Lung (tissue), 12 donors: Measurements from ENCODE around the gene HOXC5. TPM values are rescaled to one million over a fixed set of nuclear protein-coding genes. Genes with fewer than 3 reads are reported as not detected.

Experiments
- ATAC-seq: fragments of 200-7000 bp; cut with Tn5 transposase; one replicate; pipeline ENCODE4 v1.9.1; 2020; ENCODE audit warnings: moderate number of reproducible peaks; ENCODE audit not compliant: insufficient read depth, low FRiP score
- DNase-seq, 3 donors: peaks; one replicate each; pipeline ENCODE4 v3.0.0-alpha.2; 2013 to 2017
- H3K27ac ChIP-seq, 2 donors: one replicate each; pipeline ENCODE4 v1.5.1; 2013; ENCODE audit warnings: mild to moderate bottlenecking in 2 of 2, moderate library complexity in 2 of 2, control low read depth in 1 of 2, inconsistent platforms in 1 of 2, low read depth in 1 of 2, low read length in 1 of 2
- H3K27me3 ChIP-seq, 3 donors: one replicate each; pipeline ENCODE4 v1.5.1; 2013; ENCODE audit warnings: low read length in 2 of 3; ENCODE audit not compliant: control insufficient read depth in 3 of 3, insufficient read depth in 3 of 3
- H3K36me3 ChIP-seq, 4 donors: one replicate each; pipeline ENCODE4 v1.5.1; 2013; ENCODE audit warnings: low read length in 4 of 4, mild to moderate bottlenecking in 1 of 4, moderate library complexity in 1 of 4; ENCODE audit not compliant: control insufficient read depth in 4 of 4, insufficient read depth in 4 of 4
- H3K4me1 ChIP-seq, 5 donors: one replicate each; pipeline ENCODE4 v1.5.1; 2013; ENCODE audit warnings: low read length in 5 of 5, mild to moderate bottlenecking in 2 of 5, moderate library complexity in 1 of 5; ENCODE audit not compliant: control insufficient read depth in 5 of 5, insufficient read depth in 5 of 5
- H3K4me3 ChIP-seq: one replicate; pipeline ENCODE4 v1.5.1; 2013; ENCODE audit warnings: mild to moderate bottlenecking, control low read depth, moderate library complexity
- H3K9ac ChIP-seq, 2 donors: one replicate each; pipeline ENCODE4 v1.5.1; 2013; ENCODE audit warnings: low read length in 2 of 2, control low read depth in 1 of 2; ENCODE audit not compliant: insufficient read depth in 1 of 2
- H3K9me3 ChIP-seq, 4 donors: one replicate each; pipeline ENCODE4 v1.5.1; 2013; ENCODE audit warnings: low read length in 3 of 4, mild to moderate bottlenecking in 1 of 4, moderate library complexity in 1 of 4; ENCODE audit not compliant: control insufficient read depth in 4 of 4, insufficient read depth in 3 of 4
- CTCF ChIP-seq: IDR thresholded peaks from 2 replicates; pipeline ENCODE4 v1.5.1; 2012; ENCODE audit warnings: mild to moderate bottlenecking; ENCODE audit errors: control extremely low read depth, extremely low read depth
- WGBS, 2 donors: extraction: QIAGEN DNeasy Blood & Tissue Kit; methylation state at CpG; one replicate each; pipeline ENCODE4 v1.1.7; 2013; 5-methylcytosine and 5-hydroxymethylcytosine counted together
- polyA plus RNA-seq, 2 donors: library from polyadenylated mRNA; stranded (reverse); fragments of 200-250 nt; gene quantifications; one replicate each; pipeline ENCODE4 v1.2.1, GENCODE V29; 2013
- total RNA-seq, 2 donors: library from RNA; depleted of rRNA in 1 of 2; stranded (reverse); fragments of >200 nt in 1 of 2; gene quantifications; one replicate each; pipeline ENCODE4 v1.2.1, GENCODE V29; 2014 to 2021
- donor health status: control.
- donor health status: control.
- donor health status: Bipolar disorder and iron deficiency.
- donor health status: healthy.
- donor health status: DM: yes; HTN: yes; CAD: no.

HOXC5 gene
- total and polyA plus RNA-seq, 4 donors, result 0.08 to 0.26 (median 0.17) TPM

- peaks cover 8 to 97% (median 72%) of the 10 kb centered on the region in 3 donors for H3K27me3 ChIP-seq
- WGBS, 2 donors, result 35 to 49% methylated on average over 8 of the region's 8 CpGs
- H3K4me3 ChIP-seq, result no peak overlapping the region
- no peak for ATAC-seq
- no peak overlapping the region for H3K27ac ChIP-seq
- H3K4me1 ChIP-seq, result peaks cover 0 to 57% (median 7%) of the 10 kb centered on the region in 5 donors
- no peak for TF ChIP-seq CTCF
- H3K36me3 ChIP-seq, result no peaks in the 10 kb centered on the region
- peaks cover 0 to 7% (median 0%) of the 10 kb centered on the region in 4 donors for H3K9me3 ChIP-seq
- no peak for DNase-seq
- no peak overlapping the region for H3K9ac ChIP-seq
These were observed 15.1 kb downstream of the HOXC5 start for GRCh38 chr12:54047964-54048303.

- Histone ChIP-seq H3K27ac (no peak overlapping the region), H3K4me1 (peaks cover 0 to 57% (median 12%) of the 10 kb centered on the region in 5 donors), H3K4me3 (no peak overlapping the region), H3K9me3 (peaks cover 0 to 7% (median 0%) of the 10 kb centered on the region in 4 donors), H3K9ac (no peak overlapping the region), H3K27me3 (peaks cover 7 to 97% (median 74%) of the 10 kb centered on the region in 3 donors), H3K36me3 (no peaks in the 10 kb centered on the region)
- ATAC-seq, result no peak
- WGBS, 2 donors, result 54 to 57% methylated on average over 3 of the region's 3 CpGs
- no peak for DNase-seq
- TF ChIP-seq CTCF, result no peak
These were observed 15.7 kb downstream of the HOXC5 start for GRCh38 chr12:54048406-54049093.

GRCh38 chr12:54049108-54049507 lies 16.3 kb downstream of the HOXC5 start:
- ATAC-seq, result no peak
- no peaks in the 10 kb centered on the region for H3K36me3 ChIP-seq
- 44 to 59% methylated on average over 6 of the region's 6 CpGs for WGBS, 2 donors

More at GRCh38 chr12:54049108-54049507, 16.3 kb downstream of the HOXC5 start:
- Histone ChIP-seq H3K4me3 (no peak overlapping the region), H3K27me3 (peaks cover 7 to 95% (median 76%) of the 10 kb centered on the region in 3 donors), H3K9ac (no peak overlapping the region), H3K27ac (no peak overlapping the region), H3K9me3 (peaks cover 0 to 7% (median 0%) of the 10 kb centered on the region in 4 donors), H3K4me1 (peaks cover 0 to 52% (median 12%) of the 10 kb centered on the region in 5 donors)
- DNase-seq, result no peak
- no peak for TF ChIP-seq CTCF
